AG09309 (cell line): ENCODE measurements around the gene CASK.

ENCODE experiments used
- DNase-seq: peaks from one replicate; pipeline ENCODE4 v3.0.0-alpha.2; 2010; ENCODE audit warnings: low read depth
- H3K4me3 ChIP-seq: 2 replicates; pipeline ENCODE4 v1.5.1; 2011; ENCODE audit warnings: mild to moderate bottlenecking, low read depth, low read length, moderate library complexity; ENCODE audit not compliant: control insufficient read depth
- CTCF ChIP-seq: IDR thresholded peaks from 2 replicates; pipeline ENCODE4 v1.5.1; 2011; ENCODE audit warnings: mild to moderate bottlenecking, low read depth, low read length, inconsistent platforms; ENCODE audit not compliant: insufficient read depth, control insufficient read depth; ENCODE audit errors: missing control alignments

The CASK gene

GRCh38 chrX:41823402-41823801 is 100.0 kb downstream of the CASK start:
- no peak for TF ChIP-seq CTCF
- DNase-seq, result no peak

GRCh38 chrX:41822892-41823291 is 100.5 kb downstream of the CASK start:
- no peak overlapping the region for H3K4me3 ChIP-seq
- DNase-seq, result no peak
- TF ChIP-seq CTCF, result no peak

More at GRCh38 chrX:41823402-41823801, 100.0 kb downstream of the CASK start:
- H3K4me3 ChIP-seq, result no peak overlapping the region

GRCh38 chrX:41808047-41808446 is 115.3 kb downstream of the CASK start:
- DNase-seq, result no peak
- no peak overlapping the region for H3K4me3 ChIP-seq
- TF ChIP-seq CTCF, result no peak

GRCh38 chrX:41802958-41803357 is 120.4 kb downstream of the CASK start:
- peak; percentile 3 for TF ChIP-seq CTCF
- DNase-seq, result no peak

GRCh38 chrX:41799661-41800060 is 123.7 kb downstream of the CASK start:
- no peak for TF ChIP-seq CTCF
- DNase-seq, result no peak
- no peak overlapping the region for H3K4me3 ChIP-seq

More at GRCh38 chrX:41802958-41803357, 120.4 kb downstream of the CASK start:
- no peak overlapping the region for H3K4me3 ChIP-seq

- H3K4me3 ChIP-seq, result no peak overlapping the region
- no peak for DNase-seq
- TF ChIP-seq CTCF, result no peak
Measured at GRCh38 chrX:41796577-41796976, 126.8 kb downstream of the CASK start.

GRCh38 chrX:41796046-41796445 is 127.3 kb downstream of the CASK start:
- no peak overlapping the region for H3K4me3 ChIP-seq
- no peak for TF ChIP-seq CTCF
- no peak for DNase-seq
